ENCODE data around the gene GIT2.

DNA sequence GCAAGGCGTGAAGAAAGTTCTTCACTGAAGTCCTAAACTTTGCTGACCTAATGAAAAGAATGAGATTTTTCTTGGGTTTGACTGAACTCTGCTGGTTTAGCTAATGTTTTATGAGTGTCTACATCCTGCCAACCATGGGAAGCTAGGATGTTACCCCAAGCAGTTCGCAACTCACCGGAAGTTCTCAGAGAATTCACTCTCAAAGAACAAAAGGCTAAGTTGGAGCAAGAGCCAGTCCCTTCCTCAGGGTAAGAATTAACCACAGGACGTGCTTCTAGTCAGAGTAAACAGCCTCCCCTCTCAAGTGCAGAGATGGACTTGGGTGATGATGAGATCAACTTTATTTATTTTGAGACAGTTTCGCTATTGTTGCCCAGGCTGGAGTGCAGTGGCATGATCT is 58.8 kb downstream of the GIT2 start:
- TF ChIP-seq SUZ12 (IDR thresholded peaks at IDR 0.05; ENCODE audit: unreplicated experiment), result no peak
- TF ChIP-seq, protein P1, sequence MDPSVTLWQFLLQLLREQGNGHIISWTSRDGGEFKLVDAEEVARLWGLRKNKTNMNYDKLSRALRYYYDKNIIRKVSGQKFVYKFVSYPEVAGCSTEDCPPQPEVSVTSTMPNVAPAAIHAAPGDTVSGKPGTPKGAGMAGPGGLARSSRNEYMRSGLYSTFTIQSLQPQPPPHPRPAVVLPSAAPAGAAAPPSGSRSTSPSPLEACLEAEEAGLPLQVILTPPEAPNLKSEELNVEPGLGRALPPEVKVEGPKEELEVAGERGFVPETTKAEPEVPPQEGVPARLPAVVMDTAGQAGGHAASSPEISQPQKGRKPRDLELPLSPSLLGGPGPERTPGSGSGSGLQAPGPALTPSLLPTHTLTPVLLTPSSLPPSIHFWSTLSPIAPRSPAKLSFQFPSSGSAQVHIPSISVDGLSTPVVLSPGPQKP (IDR thresholded peaks at IDR 0.05; ENCODE audit: low read depth, low read length), result no peak
- TF ChIP-seq, protein P2, sequence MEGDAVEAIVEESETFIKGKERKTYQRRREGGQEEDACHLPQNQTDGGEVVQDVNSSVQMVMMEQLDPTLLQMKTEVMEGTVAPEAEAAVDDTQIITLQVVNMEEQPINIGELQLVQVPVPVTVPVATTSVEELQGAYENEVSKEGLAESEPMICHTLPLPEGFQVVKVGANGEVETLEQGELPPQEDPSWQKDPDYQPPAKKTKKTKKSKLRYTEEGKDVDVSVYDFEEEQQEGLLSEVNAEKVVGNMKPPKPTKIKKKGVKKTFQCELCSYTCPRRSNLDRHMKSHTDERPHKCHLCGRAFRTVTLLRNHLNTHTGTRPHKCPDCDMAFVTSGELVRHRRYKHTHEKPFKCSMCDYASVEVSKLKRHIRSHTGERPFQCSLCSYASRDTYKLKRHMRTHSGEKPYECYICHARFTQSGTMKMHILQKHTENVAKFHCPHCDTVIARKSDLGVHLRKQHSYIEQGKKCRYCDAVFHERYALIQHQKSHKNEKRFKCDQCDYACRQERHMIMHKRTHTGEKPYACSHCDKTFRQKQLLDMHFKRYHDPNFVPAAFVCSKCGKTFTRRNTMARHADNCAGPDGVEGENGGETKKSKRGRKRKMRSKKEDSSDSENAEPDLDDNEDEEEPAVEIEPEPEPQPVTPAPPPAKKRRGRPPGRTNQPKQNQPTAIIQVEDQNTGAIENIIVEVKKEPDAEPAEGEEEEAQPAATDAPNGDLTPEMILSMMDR (IDR thresholded peaks at IDR 0.05 in 2 of 3, conservative IDR thresholded peaks at IDR 0.05 in 1 of 3; ENCODE audit: control insufficient read depth in 2 of 3, extremely low read depth in 1 of 3, insufficient read depth in 1 of 3, low read depth in 3 of 3, low read length in 3 of 3), result no peak
- TF ChIP-seq TARDBP (IDR thresholded peaks at IDR 0.05; ENCODE audit: borderline replicate concordance), result no peak
- no peak for TF ChIP-seq EP300 (IDR thresholded peaks at IDR 0.05; ENCODE audit: borderline replicate concordance in 1 of 2, control insufficient read depth in 1 of 2, low read depth in 2 of 2, low read length in 2 of 2)
- no peak for TF ChIP-seq NR2C2 (IDR thresholded peaks at IDR 0.05; ENCODE audit: borderline replicate concordance, control insufficient read depth, insufficient read length, low read depth)
- no peak for TF ChIP-seq MXI1 (IDR thresholded peaks at IDR 0.05; ENCODE audit: low read depth, low read length)
- TF ChIP-seq TCF12 (IDR thresholded peaks at IDR 0.05; ENCODE audit: low read depth, low read length), result no peak
- TF ChIP-seq POU2F2 (IDR thresholded peaks at IDR 0.05; ENCODE audit: borderline replicate concordance, low read depth, low read length), result no peak
- no peak for TF ChIP-seq BHLHE40 (IDR thresholded peaks at IDR 0.05; ENCODE audit: borderline replicate concordance in 1 of 2, low read depth in 2 of 2, low read length in 1 of 2)
- TF ChIP-seq ESRRA (IDR thresholded peaks at IDR 0.05; ENCODE audit: low read length), result no peak
- no peak for TF ChIP-seq EZH2 (IDR thresholded peaks at IDR 0.05; ENCODE audit: borderline replicate concordance, control insufficient read depth, low read depth, low read length)
